ENCODE data around the gene PPDPF.

DNA sequence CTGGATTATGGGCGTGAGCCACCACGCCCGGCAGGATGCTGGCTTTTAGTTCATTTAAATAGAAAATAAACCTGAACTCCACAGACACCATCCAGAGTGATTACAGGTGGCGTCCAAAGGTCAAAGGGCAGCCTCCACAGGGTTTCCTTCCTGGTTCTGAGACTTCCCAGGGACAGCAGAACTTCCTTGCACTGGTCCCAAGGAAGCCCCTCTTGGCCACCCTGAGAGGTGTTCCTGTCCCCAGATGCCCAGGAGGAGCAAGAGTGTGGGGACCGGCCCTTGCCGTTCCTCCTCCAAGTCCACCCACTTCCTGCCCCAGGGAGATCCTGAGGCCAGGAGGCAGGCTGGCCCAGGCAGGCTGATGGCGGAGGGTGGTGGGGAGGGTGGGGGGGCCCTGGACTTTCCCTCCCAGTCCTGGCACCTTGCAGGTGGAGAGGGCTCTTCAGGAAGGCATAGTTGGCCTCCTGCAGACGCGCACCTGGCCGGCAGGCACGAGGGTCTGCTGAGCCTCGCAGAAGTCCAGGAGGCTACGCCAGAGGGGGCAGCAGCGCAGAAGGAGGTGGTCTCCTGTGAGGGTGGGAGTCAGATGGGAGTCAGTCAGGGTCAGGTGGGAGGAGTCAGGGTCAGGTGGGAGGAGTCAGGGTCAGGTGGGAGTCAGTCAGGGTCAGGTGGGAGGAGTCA lies 38.4 kb downstream of the PPDPF start:
- TF ChIP-seq, protein P1, sequence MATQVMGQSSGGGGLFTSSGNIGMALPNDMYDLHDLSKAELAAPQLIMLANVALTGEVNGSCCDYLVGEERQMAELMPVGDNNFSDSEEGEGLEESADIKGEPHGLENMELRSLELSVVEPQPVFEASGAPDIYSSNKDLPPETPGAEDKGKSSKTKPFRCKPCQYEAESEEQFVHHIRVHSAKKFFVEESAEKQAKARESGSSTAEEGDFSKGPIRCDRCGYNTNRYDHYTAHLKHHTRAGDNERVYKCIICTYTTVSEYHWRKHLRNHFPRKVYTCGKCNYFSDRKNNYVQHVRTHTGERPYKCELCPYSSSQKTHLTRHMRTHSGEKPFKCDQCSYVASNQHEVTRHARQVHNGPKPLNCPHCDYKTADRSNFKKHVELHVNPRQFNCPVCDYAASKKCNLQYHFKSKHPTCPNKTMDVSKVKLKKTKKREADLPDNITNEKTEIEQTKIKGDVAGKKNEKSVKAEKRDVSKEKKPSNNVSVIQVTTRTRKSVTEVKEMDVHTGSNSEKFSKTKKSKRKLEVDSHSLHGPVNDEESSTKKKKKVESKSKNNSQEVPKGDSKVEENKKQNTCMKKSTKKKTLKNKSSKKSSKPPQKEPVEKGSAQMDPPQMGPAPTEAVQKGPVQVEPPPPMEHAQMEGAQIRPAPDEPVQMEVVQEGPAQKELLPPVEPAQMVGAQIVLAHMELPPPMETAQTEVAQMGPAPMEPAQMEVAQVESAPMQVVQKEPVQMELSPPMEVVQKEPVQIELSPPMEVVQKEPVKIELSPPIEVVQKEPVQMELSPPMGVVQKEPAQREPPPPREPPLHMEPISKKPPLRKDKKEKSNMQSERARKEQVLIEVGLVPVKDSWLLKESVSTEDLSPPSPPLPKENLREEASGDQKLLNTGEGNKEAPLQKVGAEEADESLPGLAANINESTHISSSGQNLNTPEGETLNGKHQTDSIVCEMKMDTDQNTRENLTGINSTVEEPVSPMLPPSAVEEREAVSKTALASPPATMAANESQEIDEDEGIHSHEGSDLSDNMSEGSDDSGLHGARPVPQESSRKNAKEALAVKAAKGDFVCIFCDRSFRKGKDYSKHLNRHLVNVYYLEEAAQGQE (IDR thresholded peaks at IDR 0.05), result no peak
- TF ChIP-seq, protein P2, sequence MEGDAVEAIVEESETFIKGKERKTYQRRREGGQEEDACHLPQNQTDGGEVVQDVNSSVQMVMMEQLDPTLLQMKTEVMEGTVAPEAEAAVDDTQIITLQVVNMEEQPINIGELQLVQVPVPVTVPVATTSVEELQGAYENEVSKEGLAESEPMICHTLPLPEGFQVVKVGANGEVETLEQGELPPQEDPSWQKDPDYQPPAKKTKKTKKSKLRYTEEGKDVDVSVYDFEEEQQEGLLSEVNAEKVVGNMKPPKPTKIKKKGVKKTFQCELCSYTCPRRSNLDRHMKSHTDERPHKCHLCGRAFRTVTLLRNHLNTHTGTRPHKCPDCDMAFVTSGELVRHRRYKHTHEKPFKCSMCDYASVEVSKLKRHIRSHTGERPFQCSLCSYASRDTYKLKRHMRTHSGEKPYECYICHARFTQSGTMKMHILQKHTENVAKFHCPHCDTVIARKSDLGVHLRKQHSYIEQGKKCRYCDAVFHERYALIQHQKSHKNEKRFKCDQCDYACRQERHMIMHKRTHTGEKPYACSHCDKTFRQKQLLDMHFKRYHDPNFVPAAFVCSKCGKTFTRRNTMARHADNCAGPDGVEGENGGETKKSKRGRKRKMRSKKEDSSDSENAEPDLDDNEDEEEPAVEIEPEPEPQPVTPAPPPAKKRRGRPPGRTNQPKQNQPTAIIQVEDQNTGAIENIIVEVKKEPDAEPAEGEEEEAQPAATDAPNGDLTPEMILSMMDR (IDR thresholded peaks at IDR 0.05), result no peak
- TF ChIP-seq RCOR1 (IDR thresholded peaks at IDR 0.05; ENCODE audit: low read depth, low read length) (no peak), POLR2AphosphoS2 (conservative IDR thresholded peaks at IDR 0.05; ENCODE audit: low read length) (no peak), CHD4 (IDR thresholded peaks at IDR 0.05; ENCODE audit: borderline replicate concordance) (no peak), POLR2A (IDR thresholded peaks at IDR 0.05; ENCODE audit: low read length) (no peak), MYC (IDR thresholded peaks at IDR 0.05; ENCODE audit: borderline replicate concordance, low read length) (no peak), RAD21 (conservative IDR thresholded peaks at IDR 0.05 in 1 of 2, IDR thresholded peaks at IDR 0.05 in 1 of 2) (no peak), CEBPB (IDR thresholded peaks at IDR 0.05) (no peak), FOSB (CRISPR knock-in tag; IDR thresholded peaks at IDR 0.05) (no peak), ESRRA (IDR thresholded peaks at IDR 0.05; ENCODE audit: borderline replicate concordance, low read length) (no peak)
- TF ChIP-seq, protein P3, sequence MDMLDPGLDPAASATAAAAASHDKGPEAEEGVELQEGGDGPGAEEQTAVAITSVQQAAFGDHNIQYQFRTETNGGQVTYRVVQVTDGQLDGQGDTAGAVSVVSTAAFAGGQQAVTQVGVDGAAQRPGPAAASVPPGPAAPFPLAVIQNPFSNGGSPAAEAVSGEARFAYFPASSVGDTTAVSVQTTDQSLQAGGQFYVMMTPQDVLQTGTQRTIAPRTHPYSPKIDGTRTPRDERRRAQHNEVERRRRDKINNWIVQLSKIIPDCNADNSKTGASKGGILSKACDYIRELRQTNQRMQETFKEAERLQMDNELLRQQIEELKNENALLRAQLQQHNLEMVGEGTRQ (IDR thresholded peaks at IDR 0.05), result no peak
- TF ChIP-seq, protein P4, sequence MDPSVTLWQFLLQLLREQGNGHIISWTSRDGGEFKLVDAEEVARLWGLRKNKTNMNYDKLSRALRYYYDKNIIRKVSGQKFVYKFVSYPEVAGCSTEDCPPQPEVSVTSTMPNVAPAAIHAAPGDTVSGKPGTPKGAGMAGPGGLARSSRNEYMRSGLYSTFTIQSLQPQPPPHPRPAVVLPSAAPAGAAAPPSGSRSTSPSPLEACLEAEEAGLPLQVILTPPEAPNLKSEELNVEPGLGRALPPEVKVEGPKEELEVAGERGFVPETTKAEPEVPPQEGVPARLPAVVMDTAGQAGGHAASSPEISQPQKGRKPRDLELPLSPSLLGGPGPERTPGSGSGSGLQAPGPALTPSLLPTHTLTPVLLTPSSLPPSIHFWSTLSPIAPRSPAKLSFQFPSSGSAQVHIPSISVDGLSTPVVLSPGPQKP (IDR thresholded peaks at IDR 0.05; ENCODE audit: low read depth, low read length), result no peak
- TF ChIP-seq, protein P5, sequence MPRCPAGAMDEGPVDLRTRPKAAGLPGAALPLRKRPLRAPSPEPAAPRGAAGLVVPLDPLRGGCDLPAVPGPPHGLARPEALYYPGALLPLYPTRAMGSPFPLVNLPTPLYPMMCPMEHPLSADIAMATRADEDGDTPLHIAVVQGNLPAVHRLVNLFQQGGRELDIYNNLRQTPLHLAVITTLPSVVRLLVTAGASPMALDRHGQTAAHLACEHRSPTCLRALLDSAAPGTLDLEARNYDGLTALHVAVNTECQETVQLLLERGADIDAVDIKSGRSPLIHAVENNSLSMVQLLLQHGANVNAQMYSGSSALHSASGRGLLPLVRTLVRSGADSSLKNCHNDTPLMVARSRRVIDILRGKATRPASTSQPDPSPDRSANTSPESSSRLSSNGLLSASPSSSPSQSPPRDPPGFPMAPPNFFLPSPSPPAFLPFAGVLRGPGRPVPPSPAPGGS (IDR thresholded peaks at IDR 0.05), result no peak

Measured in A549 (cell line).